SK-N-SH treated with all-trans-retinoic acid at 6 μM for 48 hours (cell line): ENCODE measurements around the gene TTC12.

Experiments
- ATAC-seq: fragments of 200-7000 bp; cut with Tn5 transposase; 3 replicates; pipeline ENCODE4 v1.9.1; 2020; ENCODE audit warnings: mild to moderate bottlenecking, moderate library complexity
- ARNTL ChIP-seq: fragments of 450-650 bp; formaldehyde crosslinking; IDR thresholded peaks from 2 replicates; pipeline ENCODE4 v1.5.0; 2020; ENCODE audit warnings: low read depth, mild to moderate bottlenecking, moderate library complexity, borderline replicate concordance
- BACH2 ChIP-seq: fragments of 250-450 bp; sonication (Bioruptor Pico); IDR thresholded peaks from 2 replicates; pipeline ENCODE4 v1.9.0; 2021; ENCODE audit warnings: mild to moderate bottlenecking, borderline replicate concordance
- ESRRG ChIP-seq: fragments of 250-450 bp; sonication (Bioruptor Pico); IDR thresholded peaks from 2 replicates; pipeline ENCODE4 v1.6.1; 2021; ENCODE audit warnings: mild to moderate bottlenecking
- ISL1 ChIP-seq: fragments of 250-450 bp; sonication (Bioruptor Pico); IDR thresholded peaks from 2 replicates; pipeline ENCODE4 v2.1.2; 2022; ENCODE audit warnings: mild to moderate bottlenecking, moderate library complexity
- OSR1 ChIP-seq: fragments of 250-450 bp; sonication (Bioruptor Pico); IDR thresholded peaks from 2 replicates; pipeline ENCODE4 v1.8.0; 2022; ENCODE audit warnings: moderate library complexity, mild to moderate bottlenecking, inconsistent platforms
- POU6F1 ChIP-seq: fragments of 250-450 bp; sonication (Bioruptor Pico); IDR thresholded peaks from 2 replicates; pipeline ENCODE4 v1.8.0; 2021; ENCODE audit warnings: low read depth, mild to moderate bottlenecking, moderate library complexity, borderline replicate concordance
- PPARA ChIP-seq: fragments of 250-450 bp; sonication (Bioruptor Pico); IDR thresholded peaks from 2 replicates; pipeline ENCODE4 v1.5.0; 2020; ENCODE audit warnings: mild to moderate bottlenecking, borderline replicate concordance
- RARB ChIP-seq: fragments of 250-450 bp; sonication (Bioruptor Pico); IDR thresholded peaks from 2 replicates; pipeline ENCODE4 v1.8.0; 2021; ENCODE audit warnings: mild to moderate bottlenecking, moderate library complexity
- SNAI2 ChIP-seq: fragments of 250-450 bp; sonication (Bioruptor Pico); IDR thresholded peaks from 2 replicates; pipeline ENCODE4 v1.5.0; 2020; ENCODE audit warnings: mild to moderate bottlenecking, moderate library complexity
- TCF4 ChIP-seq: fragments of 250-450 bp; sonication (Bioruptor Pico); IDR thresholded peaks from 2 replicates; pipeline ENCODE4 v1.8.0; 2021; ENCODE audit warnings: mild to moderate bottlenecking, moderate library complexity, borderline replicate concordance
- TOX ChIP-seq: fragments of 250-450 bp; sonication (Bioruptor Pico); IDR thresholded peaks from 2 replicates; pipeline ENCODE4 v1.8.0; 2021; ENCODE audit warnings: mild to moderate bottlenecking, moderate library complexity, borderline replicate concordance
- ZC3H10 ChIP-seq: fragments of 250-450 bp; sonication (Bioruptor Pico); IDR thresholded peaks from 2 replicates; pipeline ENCODE4 v1.5.1; 2021; ENCODE audit warnings: mild to moderate bottlenecking, moderate library complexity
- ZFP3 ChIP-seq: fragments of 250-450 bp; sonication (Bioruptor Pico); IDR thresholded peaks from 2 replicates; pipeline ENCODE4 v1.5.0; 2020; ENCODE audit warnings: mild to moderate bottlenecking, moderate library complexity
- ZFP30 ChIP-seq: fragments of 450-650 bp; formaldehyde crosslinking; IDR thresholded peaks from 2 replicates; pipeline ENCODE4 v1.5.0; 2022; ENCODE audit warnings: mild to moderate bottlenecking, moderate library complexity
- ZNF70 ChIP-seq: fragments of 450-650 bp; formaldehyde crosslinking; IDR thresholded peaks from 2 replicates; pipeline ENCODE4 v1.5.0; 2020; ENCODE audit warnings: mild to moderate bottlenecking, moderate library complexity
- ZNF8 ChIP-seq: fragments of 450-650 bp; formaldehyde crosslinking; IDR thresholded peaks from 2 replicates; pipeline ENCODE4 v1.5.0; 2020; ENCODE audit warnings: mild to moderate bottlenecking, moderate library complexity
- TF ChIP-seq, protein P1 (sequence below): fragments of 250-450 bp; sonication (Bioruptor Pico); IDR thresholded peaks from 2 replicates; pipeline ENCODE4 v1.5.1; 2021; ENCODE audit warnings: mild to moderate bottlenecking, moderate library complexity
- TF ChIP-seq, protein P2 (sequence below): fragments of 250-450 bp; sonication (Bioruptor Pico); IDR thresholded peaks from 2 replicates; pipeline ENCODE4 v1.8.0; 2020; ENCODE audit warnings: mild to moderate bottlenecking, moderate library complexity, borderline replicate concordance
- TF ChIP-seq, protein P3 (sequence below): fragments of 250-450 bp; sonication (Bioruptor Pico); IDR thresholded peaks from 2 replicates; pipeline ENCODE4 v1.5.1; 2020; ENCODE audit warnings: low read depth, mild to moderate bottlenecking, moderate library complexity

Gene TTC12

DNA sequence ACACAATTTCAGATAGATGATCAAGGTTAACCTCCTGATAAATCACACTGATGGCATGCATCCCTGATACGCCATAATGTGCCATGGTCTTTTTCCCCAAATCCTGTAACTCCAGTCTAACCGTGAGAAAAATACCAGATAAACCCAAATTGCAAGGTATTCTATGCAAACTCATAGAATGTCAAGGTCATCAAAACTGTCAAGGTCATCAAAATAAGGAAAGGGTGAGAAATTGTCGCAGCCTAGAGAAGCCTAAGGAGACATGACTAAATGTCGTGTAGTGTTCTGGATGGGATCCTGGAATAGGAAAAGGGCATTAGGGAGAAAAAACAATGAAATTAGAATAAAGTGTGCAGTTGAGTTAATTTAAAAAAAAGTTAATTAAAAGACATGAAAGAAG is 4.7 kb downstream of the TTC12 start (continued):
- TF ChIP-seq, protein P1, sequence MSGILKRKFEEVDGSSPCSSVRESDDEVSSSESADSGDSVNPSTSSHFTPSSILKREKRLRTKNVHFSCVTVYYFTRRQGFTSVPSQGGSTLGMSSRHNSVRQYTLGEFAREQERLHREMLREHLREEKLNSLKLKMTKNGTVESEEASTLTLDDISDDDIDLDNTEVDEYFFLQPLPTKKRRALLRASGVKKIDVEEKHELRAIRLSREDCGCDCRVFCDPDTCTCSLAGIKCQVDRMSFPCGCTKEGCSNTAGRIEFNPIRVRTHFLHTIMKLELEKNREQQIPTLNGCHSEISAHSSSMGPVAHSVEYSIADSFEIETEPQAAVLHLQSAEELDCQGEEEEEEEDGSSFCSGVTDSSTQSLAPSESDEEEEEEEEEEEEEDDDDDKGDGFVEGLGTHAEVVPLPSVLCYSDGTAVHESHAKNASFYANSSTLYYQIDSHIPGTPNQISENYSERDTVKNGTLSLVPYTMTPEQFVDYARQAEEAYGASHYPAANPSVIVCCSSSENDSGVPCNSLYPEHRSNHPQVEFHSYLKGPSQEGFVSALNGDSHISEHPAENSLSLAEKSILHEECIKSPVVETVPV (CRISPR knock-in tag) = no peak
- no peak for TF ChIP-seq TOX (CRISPR knock-in tag)
- TF ChIP-seq ZFP3 (CRISPR knock-in tag) = no peak
- TF ChIP-seq TCF4 (CRISPR knock-in tag) = no peak
- TF ChIP-seq POU6F1 (CRISPR knock-in tag) = no peak
- TF ChIP-seq ARNTL (CRISPR knock-in tag) = no peak
- TF ChIP-seq ZNF70 (CRISPR knock-in tag) = no peak
- no peak for TF ChIP-seq ISL1 (CRISPR knock-in tag)
- no peak for TF ChIP-seq OSR1 (CRISPR knock-in tag)
- no peak for TF ChIP-seq ZC3H10 (CRISPR knock-in tag)
- TF ChIP-seq, protein P2, sequence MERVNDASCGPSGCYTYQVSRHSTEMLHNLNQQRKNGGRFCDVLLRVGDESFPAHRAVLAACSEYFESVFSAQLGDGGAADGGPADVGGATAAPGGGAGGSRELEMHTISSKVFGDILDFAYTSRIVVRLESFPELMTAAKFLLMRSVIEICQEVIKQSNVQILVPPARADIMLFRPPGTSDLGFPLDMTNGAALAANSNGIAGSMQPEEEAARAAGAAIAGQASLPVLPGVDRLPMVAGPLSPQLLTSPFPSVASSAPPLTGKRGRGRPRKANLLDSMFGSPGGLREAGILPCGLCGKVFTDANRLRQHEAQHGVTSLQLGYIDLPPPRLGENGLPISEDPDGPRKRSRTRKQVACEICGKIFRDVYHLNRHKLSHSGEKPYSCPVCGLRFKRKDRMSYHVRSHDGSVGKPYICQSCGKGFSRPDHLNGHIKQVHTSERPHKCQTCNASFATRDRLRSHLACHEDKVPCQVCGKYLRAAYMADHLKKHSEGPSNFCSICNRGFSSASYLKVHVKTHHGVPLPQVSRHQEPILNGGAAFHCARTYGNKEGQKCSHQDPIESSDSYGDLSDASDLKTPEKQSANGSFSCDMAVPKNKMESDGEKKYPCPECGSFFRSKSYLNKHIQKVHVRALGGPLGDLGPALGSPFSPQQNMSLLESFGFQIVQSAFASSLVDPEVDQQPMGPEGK (CRISPR knock-in tag) = no peak

- no peak for ATAC-seq
- no peak for TF ChIP-seq ZFP30
- no peak for TF ChIP-seq ISL1 (CRISPR knock-in tag)
- TF ChIP-seq RARB (CRISPR knock-in tag) = no peak
- TF ChIP-seq ZC3H10 (CRISPR knock-in tag) = no peak
- no peak for TF ChIP-seq ZFP3 (CRISPR knock-in tag)
- TF ChIP-seq OSR1 (CRISPR knock-in tag) = no peak
- TF ChIP-seq, protein P3, sequence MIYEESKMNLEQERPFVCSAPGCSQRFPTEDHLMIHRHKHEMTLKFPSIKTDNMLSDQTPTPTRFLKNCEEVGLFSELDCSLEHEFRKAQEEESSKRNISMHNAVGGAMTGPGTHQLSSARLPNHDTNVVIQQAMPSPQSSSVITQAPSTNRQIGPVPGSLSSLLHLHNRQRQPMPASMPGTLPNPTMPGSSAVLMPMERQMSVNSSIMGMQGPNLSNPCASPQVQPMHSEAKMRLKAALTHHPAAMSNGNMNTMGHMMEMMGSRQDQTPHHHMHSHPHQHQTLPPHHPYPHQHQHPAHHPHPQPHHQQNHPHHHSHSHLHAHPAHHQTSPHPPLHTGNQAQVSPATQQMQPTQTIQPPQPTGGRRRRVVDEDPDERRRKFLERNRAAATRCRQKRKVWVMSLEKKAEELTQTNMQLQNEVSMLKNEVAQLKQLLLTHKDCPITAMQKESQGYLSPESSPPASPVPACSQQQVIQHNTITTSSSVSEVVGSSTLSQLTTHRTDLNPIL (CRISPR knock-in tag) = no peak
- no peak for TF ChIP-seq ZNF8 (CRISPR knock-in tag)
These were observed 7.8 kb downstream of the TTC12 start for GRCh38 chr11:113322158-113322557.

DNA sequence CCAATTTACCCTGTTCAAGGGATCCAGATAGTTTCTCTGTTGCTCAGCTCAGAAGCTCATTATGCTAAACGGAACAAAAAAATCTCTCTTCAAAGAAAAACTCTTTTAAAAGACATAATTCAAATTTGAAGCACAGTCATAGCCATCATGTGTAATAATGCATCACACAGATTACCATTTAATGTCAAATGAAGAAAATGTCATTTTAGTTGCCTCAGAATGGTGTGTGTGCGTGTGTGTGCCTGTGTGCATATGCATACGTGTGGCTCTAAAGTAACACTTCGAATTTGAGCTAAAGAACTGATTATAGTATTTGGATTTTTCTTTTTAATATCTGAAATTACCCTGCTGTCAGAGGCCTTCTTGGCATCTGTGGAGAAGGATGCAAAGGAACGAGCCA is 9.9 kb downstream of the TTC12 start:
- TF ChIP-seq, protein P2 (CRISPR knock-in tag) = no peak
- no peak for TF ChIP-seq BACH2 (CRISPR knock-in tag)
- no peak for TF ChIP-seq PPARA (CRISPR knock-in tag)
- TF ChIP-seq, protein P3 (CRISPR knock-in tag) = no peak
- no peak for TF ChIP-seq TCF4 (CRISPR knock-in tag)
- TF ChIP-seq ESRRG (CRISPR knock-in tag) = no peak
- TF ChIP-seq RARB (CRISPR knock-in tag) = no peak
- TF ChIP-seq ZNF8 (CRISPR knock-in tag) = no peak
- no peak for TF ChIP-seq ZFP30
- no peak for TF ChIP-seq SNAI2 (CRISPR knock-in tag)

More for the DNA sequence above, 9.9 kb downstream of the TTC12 start:
- no peak for ATAC-seq
